ENCODE results near the gene TECPR2. TPM values are rescaled to one million over a fixed set of nuclear protein-coding genes. Genes with fewer than 3 reads are reported as not detected.

Gene TECPR2
- total and polyA plus RNA-seq, 2 of the 13 experiments (the other 11 are each of a cell fraction or from before 2014, with no cell fraction given): 3.5 to 5.7 TPM

DNA sequence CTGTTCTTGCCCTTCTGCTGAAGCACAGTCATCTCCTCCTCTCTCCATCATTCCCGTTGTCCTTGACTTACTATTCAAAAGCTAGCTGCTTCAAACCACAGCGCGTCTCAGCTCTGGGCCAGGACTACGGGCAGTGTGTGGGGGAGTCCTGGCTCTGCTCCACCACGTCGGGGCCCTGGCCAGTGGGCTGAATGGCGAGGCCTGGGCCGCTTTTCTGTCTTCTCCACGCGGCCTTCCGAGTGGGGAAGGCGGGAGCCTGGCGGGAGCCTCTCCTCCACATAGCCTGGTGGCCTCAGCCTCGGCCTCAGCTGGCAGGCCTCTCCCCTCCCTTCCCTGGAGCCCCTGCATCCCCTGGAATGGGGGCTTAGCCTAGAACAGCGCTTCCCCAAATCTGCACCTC lies 130.4 kb downstream of the TECPR2 start:
- BruUV-seq (replicated peaks): no TSS peak
- ChIA-PET CTCF (ENCODE audit: low intra/inter-chr PET ratio, low total read pairs) (no interaction called here), POLR2A (no interaction called here)
- Histone ChIP-seq H3K4me1 (ENCODE audit: insufficient read depth, low read length) (peaks cover 7% of the 10 kb centered on the region), H4K20me1 (ENCODE audit: insufficient read depth, low read length) (no peaks in the 10 kb centered on the region), H3K27ac (ENCODE audit: extremely low read length, insufficient read depth, low read length) (no peak overlapping the region), H3K27me3 (ENCODE audit: control insufficient read depth in 1 of 2, insufficient read depth in 2 of 2, low read length in 2 of 2) (no peaks in the 10 kb centered on the region), H3K9ac (ENCODE audit: insufficient read depth, low read depth, low read length) (no peak overlapping the region), H3K4me3 (replicated peaks in 1 of 3; ENCODE audit: insufficient read depth in 1 of 3, low read depth in 2 of 3, low read length in 3 of 3) (no peak overlapping the region), H3K36me3 (replicated peaks in 1 of 2; ENCODE audit: control insufficient read depth in 1 of 2, insufficient read depth in 2 of 2, low read length in 2 of 2) (no peaks in the 10 kb centered on the region), H3K79me2 (ENCODE audit: insufficient read depth, low read length) (no peaks in the 10 kb centered on the region), H3K4me2 (ENCODE audit: low read depth, low read length) (no peak overlapping the region), H3K9me3 (ENCODE audit: low read length) (no peaks in the 10 kb centered on the region), H2AFZ (ENCODE audit: low read length) (no peak overlapping the region)
- WGBS (ENCODE audit: low lambda C conversion rate): 88% methylated on average over 11 of the region's 15 CpGs
- ATAC-seq: no peak
- DNase-seq (ENCODE audit: low spot score): no peak
- TF ChIP-seq TOPORS (CRISPR knock-in tag; IDR thresholded peaks at IDR 0.05): no peak
- no peak for TF ChIP-seq ZFP37 (CRISPR knock-in tag; IDR thresholded peaks at IDR 0.05; ENCODE audit: borderline replicate concordance)
- TF ChIP-seq RARA (CRISPR knock-in tag; IDR thresholded peaks at IDR 0.05): no peak
- TF ChIP-seq KLF12 (CRISPR knock-in tag; IDR thresholded peaks at IDR 0.05; ENCODE audit: borderline replicate concordance): no peak
- no peak for TF ChIP-seq ZNF296 (CRISPR knock-in tag; conservative IDR thresholded peaks at IDR 0.05)
- TF ChIP-seq, protein P1, sequence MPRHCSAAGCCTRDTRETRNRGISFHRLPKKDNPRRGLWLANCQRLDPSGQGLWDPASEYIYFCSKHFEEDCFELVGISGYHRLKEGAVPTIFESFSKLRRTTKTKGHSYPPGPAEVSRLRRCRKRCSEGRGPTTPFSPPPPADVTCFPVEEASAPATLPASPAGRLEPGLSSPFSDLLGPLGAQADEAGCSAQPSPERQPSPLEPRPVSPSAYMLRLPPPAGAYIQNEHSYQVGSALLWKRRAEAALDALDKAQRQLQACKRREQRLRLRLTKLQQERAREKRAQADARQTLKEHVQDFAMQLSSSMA (CRISPR knock-in tag; IDR thresholded peaks at IDR 0.05): no peak
- TF ChIP-seq NONO (IDR thresholded peaks at IDR 0.05): no peak
- TF ChIP-seq NONO (CRISPR knock-in tag; conservative IDR thresholded peaks at IDR 0.05): no peak
- TF ChIP-seq ZNF263 (CRISPR knock-in tag; IDR thresholded peaks at IDR 0.05): no peak
- TF ChIP-seq ETV6 (CRISPR knock-in tag; conservative IDR thresholded peaks at IDR 0.05): no peak
- TF ChIP-seq, protein P2, sequence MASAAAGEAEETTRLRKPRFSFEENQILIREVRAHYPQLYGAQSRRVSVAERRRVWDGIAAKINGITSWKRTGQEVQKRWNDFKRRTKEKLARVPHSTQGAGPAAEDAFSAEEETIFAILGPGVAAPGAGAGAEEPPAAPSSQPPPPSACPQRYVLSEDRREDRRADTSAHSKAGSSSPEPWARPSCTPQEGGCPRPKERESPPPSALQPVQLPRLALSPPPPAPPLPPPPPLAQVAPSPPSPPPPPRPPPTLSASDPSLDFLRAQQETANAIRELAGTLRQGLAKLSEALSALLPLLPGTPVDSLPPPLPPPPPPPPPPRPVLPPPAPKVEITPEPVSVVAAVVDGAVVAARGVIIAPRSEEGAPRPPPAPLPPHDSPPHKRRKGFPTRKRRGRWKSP (CRISPR knock-in tag; IDR thresholded peaks at IDR 0.05): no peak
- no peak for TF ChIP-seq TSC22D2 (CRISPR knock-in tag; IDR thresholded peaks at IDR 0.05; ENCODE audit: borderline replicate concordance)
- TF ChIP-seq, protein P3, sequence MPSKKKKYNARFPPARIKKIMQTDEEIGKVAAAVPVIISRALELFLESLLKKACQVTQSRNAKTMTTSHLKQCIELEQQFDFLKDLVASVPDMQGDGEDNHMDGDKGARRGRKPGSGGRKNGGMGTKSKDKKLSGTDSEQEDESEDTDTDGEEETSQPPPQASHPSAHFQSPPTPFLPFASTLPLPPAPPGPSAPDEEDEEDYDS (CRISPR knock-in tag; IDR thresholded peaks at IDR 0.05): no peak
- no peak for TF ChIP-seq ZNF598 (CRISPR knock-in tag; IDR thresholded peaks at IDR 0.05; ENCODE audit: borderline replicate concordance)
- TF ChIP-seq, protein P4, sequence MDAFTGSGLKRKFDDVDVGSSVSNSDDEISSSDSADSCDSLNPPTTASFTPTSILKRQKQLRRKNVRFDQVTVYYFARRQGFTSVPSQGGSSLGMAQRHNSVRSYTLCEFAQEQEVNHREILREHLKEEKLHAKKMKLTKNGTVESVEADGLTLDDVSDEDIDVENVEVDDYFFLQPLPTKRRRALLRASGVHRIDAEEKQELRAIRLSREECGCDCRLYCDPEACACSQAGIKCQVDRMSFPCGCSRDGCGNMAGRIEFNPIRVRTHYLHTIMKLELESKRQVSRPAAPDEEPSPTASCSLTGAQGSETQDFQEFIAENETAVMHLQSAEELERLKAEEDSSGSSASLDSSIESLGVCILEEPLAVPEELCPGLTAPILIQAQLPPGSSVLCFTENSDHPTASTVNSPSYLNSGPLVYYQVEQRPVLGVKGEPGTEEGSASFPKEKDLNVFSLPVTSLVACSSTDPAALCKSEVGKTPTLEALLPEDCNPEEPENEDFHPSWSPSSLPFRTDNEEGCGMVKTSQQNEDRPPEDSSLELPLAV (CRISPR knock-in tag; conservative IDR thresholded peaks at IDR 0.05; ENCODE audit: low read depth): no peak
- TF ChIP-seq MED1 (CRISPR knock-in tag; IDR thresholded peaks at IDR 0.05): no peak
- TF ChIP-seq, protein P5, sequence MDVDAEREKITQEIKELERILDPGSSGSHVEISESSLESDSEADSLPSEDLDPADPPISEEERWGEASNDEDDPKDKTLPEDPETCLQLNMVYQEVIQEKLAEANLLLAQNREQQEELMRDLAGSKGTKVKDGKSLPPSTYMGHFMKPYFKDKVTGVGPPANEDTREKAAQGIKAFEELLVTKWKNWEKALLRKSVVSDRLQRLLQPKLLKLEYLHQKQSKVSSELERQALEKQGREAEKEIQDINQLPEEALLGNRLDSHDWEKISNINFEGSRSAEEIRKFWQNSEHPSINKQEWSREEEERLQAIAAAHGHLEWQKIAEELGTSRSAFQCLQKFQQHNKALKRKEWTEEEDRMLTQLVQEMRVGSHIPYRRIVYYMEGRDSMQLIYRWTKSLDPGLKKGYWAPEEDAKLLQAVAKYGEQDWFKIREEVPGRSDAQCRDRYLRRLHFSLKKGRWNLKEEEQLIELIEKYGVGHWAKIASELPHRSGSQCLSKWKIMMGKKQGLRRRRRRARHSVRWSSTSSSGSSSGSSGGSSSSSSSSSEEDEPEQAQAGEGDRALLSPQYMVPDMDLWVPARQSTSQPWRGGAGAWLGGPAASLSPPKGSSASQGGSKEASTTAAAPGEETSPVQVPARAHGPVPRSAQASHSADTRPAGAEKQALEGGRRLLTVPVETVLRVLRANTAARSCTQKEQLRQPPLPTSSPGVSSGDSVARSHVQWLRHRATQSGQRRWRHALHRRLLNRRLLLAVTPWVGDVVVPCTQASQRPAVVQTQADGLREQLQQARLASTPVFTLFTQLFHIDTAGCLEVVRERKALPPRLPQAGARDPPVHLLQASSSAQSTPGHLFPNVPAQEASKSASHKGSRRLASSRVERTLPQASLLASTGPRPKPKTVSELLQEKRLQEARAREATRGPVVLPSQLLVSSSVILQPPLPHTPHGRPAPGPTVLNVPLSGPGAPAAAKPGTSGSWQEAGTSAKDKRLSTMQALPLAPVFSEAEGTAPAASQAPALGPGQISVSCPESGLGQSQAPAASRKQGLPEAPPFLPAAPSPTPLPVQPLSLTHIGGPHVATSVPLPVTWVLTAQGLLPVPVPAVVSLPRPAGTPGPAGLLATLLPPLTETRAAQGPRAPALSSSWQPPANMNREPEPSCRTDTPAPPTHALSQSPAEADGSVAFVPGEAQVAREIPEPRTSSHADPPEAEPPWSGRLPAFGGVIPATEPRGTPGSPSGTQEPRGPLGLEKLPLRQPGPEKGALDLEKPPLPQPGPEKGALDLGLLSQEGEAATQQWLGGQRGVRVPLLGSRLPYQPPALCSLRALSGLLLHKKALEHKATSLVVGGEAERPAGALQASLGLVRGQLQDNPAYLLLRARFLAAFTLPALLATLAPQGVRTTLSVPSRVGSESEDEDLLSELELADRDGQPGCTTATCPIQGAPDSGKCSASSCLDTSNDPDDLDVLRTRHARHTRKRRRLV (CRISPR knock-in tag; IDR thresholded peaks at IDR 0.05): no peak
- TF ChIP-seq ZNF772 (CRISPR knock-in tag; IDR thresholded peaks at IDR 0.05): no peak
- FAIRE-seq: no peak
- intact Hi-C loops (cut with micrococcal nuclease; ENCODE audit: unreplicated experiment) (no loop called here), in situ Hi-C loops (cut with HindIII; ENCODE audit: extremely low pct_ligation_motif_present, low pct_unique_long_range_greater_than_20kb) (no loop called here)
